Medulla oblongata (tissue), 1 donor: ENCODE results near the gene HLA-DMB.

Experiments
- DNase-seq: peaks from one replicate; pipeline ENCODE4 v3.0.0-alpha.2; 2015; ENCODE audit errors: extremely low spot score

The HLA-DMB gene

DNA sequence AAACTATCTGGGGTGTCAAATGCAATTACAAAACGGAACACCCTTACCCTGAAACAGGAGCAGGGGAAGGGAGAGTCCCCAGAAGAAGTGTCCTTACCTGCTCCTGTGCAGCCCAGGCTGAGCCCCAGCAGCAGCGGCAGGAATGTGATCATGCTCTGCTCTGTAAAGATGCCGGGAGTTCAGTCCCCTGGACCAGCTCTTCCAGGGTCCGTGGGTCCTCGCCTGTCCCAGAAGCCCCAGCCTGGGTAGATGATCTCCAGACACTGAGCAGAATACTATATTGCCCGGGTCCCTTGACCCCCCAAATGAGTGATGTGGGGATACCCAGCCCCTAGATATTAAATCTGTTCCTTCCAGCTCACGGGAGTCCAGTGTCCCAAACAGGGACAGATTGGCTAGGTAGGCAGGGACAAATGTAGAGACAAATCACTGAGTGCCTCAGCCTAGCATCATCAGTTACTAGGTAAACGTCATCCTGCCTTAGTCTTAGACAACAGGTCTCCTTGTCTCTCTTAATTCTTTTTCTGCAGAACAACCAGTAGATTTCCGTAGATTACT, at the start of gene HLA-DMB:
Gene HLA-DMB, minus strand, starts transcription at position 373 of the 558 bp plus-strand sequence. Its CDS starts 221 bp downstream, at position 152.
- peak; percentile 96 for DNase-seq

DNA sequence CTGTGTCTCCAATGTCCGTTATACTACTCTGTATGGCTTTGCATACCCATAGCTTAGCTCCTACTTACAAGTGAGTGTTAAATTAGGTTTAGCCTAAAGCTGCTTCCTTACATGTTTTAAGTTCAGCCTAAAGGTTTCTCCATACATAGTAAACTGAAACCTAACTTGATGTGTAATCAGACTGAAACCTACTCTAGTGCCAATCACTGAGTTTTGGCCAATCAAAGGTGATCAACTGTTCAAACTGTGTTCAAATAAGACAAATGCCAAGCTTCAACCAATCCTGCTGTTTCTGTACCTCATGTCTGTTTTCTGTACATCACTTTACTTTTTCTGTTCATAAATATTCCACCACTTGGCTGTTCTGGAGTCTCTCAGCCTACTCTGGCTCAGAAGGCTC, 48.5 kb upstream of the HLA-DMB start:
- no peak for DNase-seq

DNA sequence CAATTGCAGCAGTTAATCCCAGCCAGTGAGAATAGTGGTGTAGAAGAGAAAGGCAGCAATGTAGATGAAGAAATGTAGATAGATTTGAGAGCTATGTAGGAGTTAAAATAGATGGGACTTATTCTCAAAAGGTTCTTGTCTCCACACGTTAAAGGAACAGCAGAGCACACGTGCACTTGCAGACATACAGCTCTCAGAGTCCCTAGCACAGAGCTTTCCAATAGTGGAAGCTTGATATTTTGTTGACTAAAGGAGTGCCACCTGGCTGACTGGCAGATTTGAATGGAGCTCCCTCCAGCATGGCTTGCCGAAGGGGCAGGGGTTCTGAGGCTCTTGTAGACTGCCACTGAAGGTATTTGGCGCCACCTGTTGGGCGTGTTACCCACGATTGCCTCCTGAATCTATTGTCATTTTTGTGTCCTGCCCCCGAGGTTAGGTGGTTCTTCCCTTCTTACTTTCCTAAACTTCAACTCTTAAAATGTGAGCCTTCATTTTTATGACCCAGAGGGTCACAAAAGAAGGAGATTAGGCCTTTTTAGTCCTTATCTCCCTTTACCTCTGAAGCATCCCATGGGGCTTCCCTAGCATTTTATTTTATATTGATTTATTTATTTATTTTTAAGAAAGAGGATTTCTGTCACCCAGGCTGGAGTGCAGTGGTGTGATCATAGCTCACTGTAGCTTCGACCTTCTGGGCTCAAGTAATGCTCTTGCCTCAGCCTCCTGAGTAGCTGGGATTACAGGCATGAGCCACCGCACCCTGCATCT, 44.0 kb upstream of the HLA-DMB start:
- DNase-seq, result peak; percentile 94

DNA sequence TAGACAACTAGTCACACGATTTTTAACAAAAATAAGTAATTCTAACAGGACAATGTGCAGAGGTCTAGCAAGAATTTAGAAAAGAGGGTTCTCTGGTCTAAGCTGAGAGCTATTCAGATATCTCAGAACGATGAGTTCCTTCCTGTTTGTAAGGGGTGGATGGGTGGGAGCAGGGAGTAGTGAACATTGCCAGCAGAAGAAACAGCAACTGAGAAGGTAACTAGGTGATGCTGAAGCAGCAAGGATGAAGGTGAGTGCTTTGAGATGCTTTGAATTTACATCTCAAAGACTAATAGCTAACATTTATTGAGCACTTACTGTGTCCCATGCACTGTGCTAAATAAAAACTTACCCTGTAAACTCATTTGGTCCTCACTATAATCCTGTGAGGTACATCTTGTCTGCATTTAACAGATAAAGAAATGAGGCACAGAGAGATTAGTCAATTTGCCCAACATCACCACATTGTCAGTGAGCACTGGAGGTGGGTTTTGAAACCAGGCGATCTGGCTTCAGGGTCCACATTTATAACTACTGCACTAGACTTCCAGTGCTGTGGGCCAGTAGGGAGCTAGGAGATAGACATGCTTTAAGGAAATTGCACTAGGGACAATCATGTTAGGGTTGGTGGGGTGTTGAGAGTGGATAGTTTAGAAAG, 43.3 kb upstream of the HLA-DMB start:
- DNase-seq, result no peak

DNA sequence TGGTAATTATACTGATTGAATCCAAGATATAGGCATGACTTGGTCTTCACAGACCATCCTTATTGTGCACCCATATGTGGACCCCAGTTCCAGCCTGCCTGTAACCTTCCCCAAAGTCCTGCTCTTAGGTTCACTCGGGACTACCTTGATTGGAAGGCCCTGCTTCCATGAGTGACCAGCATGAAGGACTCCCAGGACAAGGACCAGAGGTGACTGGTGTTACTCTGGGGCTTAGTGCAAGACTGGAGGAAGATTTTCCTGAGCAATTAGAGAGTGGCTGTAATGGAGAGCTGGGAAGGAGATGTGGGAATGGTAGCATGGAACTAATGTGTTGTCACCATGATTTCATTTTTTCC, 42.6 kb upstream of the HLA-DMB start:
- DNase-seq, result no peak

DNA sequence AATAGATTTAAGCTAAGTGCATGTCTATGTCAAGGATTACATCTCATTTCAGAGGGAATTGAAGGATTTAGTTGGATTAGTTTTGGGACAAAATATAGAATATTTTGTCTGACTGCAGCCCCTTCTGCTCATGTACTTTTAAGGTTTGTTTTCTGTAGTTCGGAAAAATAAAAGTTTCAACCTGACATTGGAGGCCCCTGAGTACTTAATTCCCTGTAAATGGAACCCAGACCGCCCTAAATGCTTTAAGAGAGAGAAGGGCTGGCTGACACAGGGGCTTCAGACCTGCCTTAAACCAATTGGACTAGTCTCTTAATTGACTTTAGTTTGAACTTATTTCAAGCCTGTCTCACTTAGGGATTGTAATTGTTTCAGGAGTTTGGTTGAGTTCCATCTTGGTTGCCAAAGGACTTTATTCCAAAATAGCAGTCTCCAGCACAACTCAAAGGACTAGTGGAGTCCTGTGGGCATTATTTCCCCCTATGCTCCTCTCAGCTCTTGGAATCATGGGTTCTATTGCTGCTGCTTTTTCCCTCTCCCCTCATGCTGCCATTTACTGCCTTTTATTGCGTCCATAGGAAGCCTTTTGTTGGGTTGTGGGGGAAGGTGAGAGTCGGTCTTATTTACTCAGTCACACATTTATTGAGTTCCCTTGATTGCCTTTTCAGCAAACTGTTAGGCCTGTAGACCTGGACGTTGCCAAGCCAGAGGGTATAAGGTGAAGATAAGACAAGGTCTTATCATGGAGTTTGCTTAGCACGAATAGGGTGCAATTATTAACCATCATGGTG, 42.1 kb upstream of the HLA-DMB start:
- DNase-seq, result no peak

DNA sequence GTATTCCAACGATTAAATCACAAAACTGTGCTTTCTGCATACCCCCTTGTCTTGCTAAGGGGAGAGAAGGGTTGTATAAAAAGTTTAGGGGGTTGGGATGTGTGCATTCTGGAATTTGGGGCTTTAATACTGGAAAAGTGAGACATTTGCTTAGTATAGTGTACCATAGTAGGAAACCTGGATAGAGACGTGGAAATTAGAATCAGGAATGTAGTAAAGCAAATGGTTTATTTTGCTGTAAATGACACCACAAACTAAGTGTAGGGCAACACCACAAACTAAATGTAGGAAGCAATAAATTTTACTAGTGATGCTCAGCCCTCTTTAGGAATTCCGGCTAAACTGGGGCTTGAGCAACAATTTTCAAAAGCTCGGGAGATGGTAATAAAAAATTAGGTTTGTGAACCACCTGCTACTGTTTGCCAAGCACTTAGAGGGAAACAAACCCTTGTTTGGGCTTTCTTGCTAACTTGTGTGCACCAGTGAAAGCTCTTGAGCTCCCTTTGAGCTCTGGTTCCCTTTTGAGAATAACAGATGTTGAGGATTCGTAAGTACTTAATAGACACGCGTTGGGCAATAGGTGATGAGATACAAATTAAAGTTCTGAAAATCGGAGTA, 41.4 kb upstream of the HLA-DMB start:
- no peak for DNase-seq

DNA sequence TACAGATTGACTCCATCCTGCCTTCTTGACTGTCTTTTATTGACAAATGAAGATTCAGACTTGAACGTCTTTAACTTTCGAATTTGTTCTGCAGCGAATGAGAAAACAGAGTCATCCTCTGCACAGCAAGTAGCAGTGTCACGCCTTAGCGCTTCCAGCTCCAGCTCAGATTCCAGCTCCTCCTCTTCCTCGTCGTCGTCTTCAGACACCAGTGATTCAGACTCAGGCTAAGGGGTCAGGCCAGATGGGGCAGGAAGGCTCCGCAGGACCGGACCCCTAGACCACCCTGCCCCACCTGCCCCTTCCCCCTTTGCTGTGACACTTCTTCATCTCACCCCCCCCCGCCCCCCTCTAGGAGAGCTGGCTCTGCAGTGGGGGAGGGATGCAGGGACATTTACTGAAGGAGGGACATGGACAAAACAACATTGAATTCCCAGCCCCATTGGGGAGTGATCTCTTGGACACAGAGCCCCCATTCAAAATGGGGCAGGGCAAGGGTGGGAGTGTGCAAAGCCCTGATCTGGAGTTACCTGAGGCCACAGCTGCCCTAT, 39.7 kb upstream of the HLA-DMB start:
- DNase-seq, result no peak

DNA sequence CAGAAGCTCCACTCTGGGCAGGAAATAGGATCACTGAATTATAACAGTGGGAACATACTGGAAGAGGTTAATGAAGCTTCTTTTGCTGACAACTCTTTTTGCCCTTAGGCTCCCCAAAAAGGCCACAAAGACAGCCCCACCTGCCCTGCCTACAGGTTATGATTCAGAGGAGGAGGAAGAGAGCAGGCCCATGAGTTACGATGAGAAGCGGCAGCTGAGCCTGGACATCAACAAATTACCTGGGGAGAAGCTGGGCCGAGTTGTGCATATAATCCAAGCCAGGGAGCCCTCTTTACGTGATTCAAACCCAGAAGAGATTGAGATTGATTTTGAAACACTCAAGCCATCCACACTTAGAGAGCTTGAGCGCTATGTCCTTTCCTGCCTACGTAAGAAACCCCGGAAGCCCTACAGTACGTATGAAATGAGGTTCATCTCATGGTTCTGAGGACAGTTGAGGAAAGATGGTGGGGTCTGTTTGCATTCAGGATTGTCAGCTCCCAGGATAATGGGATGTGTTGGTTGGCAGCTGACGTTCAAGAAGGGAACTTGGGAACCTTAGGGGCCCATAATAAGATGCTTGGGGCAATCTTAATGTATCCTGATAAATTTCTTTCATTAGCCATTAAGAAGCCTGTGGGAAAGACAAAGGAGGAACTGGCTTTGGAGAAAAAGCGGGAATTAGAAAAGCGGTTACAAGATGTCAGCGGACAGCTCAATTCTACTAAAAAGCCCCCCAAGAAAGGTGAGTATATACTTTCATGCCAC, 39.1 kb upstream of the HLA-DMB start:
- no peak for DNase-seq

DNA sequence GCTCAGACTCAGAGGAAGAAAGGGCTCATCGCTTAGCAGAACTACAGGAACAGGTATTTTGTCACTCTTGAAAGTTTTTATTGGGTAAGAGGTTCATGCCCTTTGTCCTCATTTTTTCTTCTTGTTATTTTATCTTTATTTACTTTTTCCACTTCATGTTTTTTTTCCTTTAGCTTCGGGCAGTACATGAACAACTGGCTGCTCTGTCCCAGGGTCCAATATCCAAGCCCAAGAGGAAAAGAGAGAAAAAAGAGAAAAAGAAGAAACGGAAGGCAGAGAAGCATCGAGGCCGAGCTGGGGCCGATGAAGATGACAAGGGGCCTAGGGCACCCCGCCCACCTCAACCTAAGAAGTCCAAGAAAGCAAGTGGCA, 37.1 kb upstream of the HLA-DMB start:
- DNase-seq, result no peak

DNA sequence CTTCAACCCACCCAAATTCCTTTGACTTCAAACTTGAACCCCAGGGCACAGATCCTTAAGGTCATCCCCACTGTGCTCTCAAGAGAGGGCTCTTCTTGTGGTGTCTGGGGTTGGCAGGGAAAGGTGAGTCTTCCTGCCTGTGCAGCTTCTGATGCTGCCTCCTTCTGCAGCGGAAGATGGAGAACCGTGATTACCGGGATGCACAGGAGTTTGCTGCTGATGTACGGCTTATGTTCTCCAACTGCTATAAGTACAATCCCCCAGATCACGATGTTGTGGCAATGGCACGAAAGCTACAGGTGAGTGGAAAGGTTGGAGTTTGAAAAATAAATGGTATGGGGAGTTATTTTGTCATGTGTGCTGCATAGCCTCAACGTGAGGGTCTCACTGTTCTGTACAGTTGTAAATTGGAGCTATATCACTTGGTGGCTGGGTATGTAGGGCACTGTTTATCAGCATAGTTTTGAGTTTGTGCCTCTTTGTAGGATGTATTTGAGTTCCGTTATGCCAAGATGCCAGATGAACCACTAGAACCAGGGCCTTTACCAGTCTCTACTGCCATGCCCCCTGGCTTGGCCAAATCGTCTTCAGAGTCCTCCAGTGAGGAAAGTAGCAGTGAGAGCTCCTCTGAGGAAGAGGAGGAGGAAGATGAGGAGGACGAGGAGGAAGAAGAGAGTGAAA, 36.6 kb upstream of the HLA-DMB start:
- no peak for DNase-seq

DNA sequence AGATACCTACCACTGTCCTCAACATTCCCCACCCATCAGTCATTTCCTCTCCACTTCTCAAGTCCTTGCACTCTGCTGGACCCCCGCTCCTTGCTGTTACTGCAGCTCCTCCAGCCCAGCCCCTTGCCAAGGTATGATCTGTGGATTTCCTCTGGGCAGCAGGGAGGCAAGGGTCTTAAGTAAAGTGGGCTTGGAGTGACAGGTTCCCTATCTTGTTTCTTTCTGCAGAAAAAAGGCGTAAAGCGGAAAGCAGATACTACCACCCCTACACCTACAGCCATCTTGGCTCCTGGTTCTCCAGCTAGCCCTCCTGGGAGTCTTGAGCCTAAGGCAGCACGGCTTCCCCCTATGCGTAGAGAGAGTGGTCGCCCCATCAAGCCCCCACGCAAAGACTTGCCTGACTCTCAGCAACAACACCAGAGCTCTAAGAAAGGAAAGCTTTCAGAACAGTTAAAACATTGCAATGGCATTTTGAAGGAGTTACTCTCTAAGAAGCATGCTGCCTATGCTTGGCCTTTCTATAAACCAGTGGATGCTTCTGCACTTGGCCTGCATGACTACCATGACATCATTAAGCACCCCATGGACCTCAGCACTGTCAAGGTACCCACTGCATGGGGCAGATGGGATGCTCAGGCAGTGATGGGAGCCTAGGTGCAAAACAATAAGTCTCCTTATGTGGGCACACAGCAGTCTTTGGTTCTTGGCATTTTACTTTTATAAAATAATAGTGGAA, 35.7 kb upstream of the HLA-DMB start:
- DNase-seq, result no peak

DNA sequence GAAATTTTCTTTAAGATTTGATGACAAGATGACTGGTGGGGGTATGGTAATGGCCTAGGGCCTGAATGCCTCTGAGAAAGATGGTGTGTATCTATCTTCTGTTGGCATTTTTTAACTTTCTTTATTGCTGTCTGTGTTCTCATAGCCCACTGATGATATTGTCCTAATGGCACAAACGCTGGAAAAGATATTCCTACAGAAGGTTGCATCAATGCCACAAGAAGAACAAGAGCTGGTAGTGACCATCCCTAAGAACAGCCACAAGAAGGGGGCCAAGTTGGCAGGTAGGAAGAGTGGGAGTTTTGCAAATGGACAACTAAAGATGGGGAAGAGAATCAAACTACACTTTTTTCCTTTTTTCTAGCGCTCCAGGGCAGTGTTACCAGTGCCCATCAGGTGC, 35.1 kb upstream of the HLA-DMB start:
- no peak for DNase-seq

DNA sequence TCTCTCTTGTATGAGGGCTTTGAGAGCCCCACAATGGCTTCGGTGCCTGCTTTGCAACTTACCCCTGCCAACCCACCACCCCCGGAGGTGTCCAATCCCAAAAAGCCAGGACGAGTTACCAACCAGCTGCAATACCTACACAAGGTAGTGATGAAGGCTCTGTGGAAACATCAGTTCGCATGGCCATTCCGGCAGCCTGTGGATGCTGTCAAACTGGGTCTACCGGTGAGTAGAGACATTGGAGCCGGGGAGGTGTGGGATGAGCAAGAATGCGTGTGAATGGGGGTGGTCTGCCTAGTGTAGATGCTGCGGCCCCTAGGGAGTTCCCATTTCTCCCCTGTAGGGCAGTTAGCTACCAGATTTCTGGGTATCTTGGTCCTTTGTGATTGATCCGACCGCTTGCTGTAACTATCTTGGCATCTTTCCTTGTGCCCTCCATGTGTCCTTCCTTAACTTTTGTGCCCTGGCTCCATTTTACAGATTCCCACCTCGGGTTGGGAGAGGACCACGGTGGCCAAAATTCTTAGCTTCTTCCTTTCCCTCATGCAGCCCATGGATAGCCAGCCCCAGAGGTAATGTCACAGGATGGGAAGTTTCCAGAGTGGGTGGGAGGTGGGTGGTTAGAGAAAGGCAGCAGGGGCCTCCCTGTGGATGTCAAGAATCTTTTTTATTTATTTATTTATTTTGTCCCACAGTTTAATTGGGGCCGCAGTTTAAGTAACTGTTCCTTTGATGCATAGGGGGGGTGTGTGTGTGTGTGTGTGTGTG, 33.9 kb upstream of the HLA-DMB start:
- DNase-seq, result no peak

DNA sequence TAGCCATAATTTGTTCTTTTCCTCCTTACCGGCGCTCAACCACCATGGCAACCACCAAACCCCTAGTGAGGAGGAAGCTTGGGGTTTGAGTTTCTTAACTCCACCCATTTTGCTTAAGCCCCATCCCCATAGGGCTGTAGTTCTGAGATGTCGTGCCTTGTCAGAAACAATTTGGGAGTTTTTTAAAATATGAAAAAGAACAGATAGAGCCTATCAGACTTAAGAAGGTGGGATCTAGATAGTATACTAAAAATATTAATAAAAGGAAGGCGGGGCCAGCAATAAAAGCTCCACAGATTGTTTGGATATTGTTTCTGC, 33.1 kb upstream of the HLA-DMB start:
- DNase-seq, result peak; percentile 47

DNA sequence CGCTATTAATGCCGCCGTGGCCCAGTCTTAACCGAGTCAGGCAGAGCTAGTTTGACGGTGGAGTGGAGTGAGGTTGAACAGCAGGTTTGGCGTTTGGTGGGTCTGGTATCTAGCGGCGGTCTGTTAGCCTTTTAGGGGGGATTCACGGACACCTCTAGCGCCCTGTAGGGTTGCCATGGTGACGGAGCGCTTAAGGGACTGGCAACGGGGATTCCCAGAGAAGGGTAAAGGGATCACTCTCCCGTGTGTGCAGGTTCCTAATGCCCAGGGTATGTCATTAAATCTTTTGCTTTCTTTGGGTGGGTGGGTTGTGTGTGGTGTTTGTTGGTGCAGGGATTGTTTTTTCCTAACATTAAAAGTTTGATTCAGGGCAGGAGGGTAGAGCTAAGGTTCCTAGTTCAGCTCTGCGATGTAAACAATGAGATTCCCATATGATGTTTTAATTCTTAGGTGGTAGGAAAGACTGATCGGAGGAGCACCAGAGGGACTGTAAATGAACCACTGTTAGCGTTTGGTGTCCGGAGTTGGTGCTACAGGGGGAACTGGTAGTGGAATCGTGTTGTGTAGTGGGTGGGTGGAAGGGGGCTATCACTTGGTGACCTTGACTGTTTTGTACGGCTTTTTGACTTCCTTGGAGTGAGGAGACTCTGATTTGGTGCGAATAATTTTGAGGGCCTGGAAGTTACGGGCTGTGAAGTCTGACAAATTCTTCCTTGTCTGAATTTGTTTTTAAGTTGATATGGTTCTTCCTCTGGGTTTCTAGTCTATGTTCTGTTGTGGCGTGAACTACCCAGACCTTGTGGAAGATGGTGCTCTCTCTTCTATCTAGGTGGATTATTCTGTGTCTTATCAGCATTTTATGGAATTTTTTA, 32.6 kb upstream of the HLA-DMB start:
- DNase-seq, result peak; percentile 48

DNA sequence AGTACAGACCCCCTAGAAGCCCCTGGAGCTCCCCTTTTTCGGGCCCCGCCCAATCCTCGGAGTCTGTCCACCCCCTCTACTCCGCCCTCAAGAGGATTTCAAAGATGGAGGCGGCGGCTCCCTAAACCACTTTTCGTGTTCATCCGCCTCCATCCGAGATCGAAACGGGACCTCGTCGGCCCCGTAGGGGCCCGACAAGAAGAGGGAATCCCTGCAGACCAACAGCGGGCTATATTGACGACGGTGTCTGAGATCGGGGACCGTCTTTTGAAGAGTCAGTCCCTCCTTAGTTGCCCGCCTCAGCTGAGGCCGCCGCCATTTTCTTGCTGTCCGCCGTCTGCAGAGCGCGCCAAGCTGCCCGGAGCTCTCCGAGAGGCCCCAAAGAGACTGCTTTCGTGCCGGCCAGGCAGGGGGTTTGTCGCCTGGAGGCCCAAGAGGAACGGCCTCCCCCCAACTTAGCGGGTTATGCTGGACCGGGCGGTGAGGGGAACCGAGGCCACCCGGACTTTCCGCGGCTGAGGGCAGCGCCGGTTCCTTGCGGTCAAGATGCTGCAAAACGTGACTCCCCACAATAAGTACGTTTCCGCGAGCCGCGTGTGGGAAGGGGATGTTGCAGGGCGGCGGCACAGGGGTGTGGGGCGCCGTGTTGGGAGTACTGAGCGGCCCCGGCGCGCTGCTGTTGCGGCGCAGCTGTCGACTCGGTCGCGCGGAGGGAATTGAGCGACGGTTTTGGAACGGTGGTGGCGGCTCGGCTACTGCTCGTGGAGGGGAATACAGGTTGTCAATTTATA, 31.7 kb upstream of the HLA-DMB start:
- no peak for DNase-seq
